ENCODE results near the gene TIFAB. TPM values are rescaled to one million over a fixed set of nuclear protein-coding genes. Genes with fewer than 3 reads are reported as not detected.
"Not testable (repeated sequence)": the region's sequence is repeated elsewhere in the genome, so short reads cannot be mapped to it uniquely, and the experiment has no call there.

The TIFAB gene, protein sequence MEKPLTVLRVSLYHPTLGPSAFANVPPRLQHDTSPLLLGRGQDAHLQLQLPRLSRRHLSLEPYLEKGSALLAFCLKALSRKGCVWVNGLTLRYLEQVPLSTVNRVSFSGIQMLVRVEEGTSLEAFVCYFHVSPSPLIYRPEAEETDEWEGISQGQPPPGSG
- not detected in 2 replicates for total RNA-seq
- long read RNA-seq, result 0 reads

DNA sequence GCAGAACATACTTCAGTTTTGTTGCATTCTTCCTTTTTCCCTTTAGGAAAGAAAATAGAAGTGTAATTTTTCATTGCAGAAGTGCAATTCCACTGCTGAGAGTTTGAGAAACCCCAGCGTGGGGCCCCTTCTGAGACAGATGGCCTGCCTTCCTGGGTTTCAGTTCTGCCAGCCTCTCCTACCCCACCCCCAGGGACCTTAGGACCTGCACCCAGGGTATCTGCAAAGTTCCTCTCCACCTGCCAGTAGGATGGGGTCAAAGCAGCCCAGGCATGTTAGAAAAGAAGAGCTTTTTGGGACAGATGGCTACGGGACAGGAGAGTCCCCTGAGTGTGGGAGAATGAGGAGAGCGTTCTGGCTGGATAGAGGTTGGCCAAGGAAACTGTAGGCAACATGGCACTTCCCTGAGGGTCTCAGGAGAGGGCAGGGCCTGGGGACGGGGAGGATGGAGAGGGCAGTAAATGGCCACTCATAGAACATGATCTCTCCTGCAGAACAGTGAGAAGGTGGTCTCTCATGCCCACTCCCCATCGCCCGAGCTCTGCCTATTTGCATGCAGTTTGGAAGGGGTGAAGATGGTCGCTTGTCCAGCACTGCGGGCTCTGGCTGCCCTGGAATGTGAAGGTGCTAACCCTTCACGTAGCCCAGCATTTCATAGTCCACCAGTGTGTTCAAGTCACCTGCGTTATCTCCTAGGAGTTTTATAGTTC lies at the start of gene TIFAB:
Gene TIFAB, minus strand, starts transcription at position 31 of the 710 bp plus-strand sequence. CDS start 2,412 bp downstream, outside the sequence.
- no peak for DNase-seq (ENCODE audit: low spot score, unreplicated experiment)
- H3K4me1 Mint-ChIP-seq (ENCODE audit: low read depth), result peaks cover 3% of the 10 kb centered on the region
- TF ChIP-seq, protein P1, sequence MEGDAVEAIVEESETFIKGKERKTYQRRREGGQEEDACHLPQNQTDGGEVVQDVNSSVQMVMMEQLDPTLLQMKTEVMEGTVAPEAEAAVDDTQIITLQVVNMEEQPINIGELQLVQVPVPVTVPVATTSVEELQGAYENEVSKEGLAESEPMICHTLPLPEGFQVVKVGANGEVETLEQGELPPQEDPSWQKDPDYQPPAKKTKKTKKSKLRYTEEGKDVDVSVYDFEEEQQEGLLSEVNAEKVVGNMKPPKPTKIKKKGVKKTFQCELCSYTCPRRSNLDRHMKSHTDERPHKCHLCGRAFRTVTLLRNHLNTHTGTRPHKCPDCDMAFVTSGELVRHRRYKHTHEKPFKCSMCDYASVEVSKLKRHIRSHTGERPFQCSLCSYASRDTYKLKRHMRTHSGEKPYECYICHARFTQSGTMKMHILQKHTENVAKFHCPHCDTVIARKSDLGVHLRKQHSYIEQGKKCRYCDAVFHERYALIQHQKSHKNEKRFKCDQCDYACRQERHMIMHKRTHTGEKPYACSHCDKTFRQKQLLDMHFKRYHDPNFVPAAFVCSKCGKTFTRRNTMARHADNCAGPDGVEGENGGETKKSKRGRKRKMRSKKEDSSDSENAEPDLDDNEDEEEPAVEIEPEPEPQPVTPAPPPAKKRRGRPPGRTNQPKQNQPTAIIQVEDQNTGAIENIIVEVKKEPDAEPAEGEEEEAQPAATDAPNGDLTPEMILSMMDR (IDR thresholded peaks at IDR 0.05; ENCODE audit: unreplicated experiment), result no peak
- H3K27ac Mint-ChIP-seq, result no peak within 1 kb of the TSS
- peaks cover 26% of the 10 kb centered on the region for H3K27me3 Mint-ChIP-seq
- H3K36me3 Mint-ChIP-seq (ENCODE audit: insufficient read depth), result no peaks in the 10 kb centered on the region
- H3K9me3 Mint-ChIP-seq (ENCODE audit: low read depth), result no peaks in the 10 kb centered on the region
- H3K4me3 Mint-ChIP-seq (ENCODE audit: low read depth), result no peak within 1 kb of the TSS

DNA sequence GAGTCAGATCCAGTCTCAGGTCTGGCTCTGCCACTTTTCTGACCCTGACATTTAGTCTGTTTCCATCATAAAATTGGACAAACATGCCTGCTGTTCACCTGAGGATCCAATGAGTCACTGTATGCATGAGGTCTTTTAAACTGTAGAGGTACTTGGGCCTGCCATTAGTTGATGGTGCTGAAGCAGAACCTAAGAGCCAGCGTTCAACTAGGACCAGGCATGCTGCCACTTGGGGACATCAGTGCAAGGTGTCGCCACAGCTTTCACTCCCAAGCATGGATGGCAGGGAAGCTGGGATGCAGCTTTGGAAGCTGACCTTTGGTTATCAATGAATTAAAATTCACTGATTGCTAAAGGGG lies 46.5 kb upstream of the TIFAB start:
- H3K4me1 Mint-ChIP-seq (ENCODE audit: low read depth), result peaks cover 5% of the 10 kb centered on the region
- peaks cover 67% of the 10 kb centered on the region for H3K27me3 Mint-ChIP-seq
- TF ChIP-seq, protein P1 (IDR thresholded peaks at IDR 0.05; ENCODE audit: unreplicated experiment), result no peak
- no peak for DNase-seq (ENCODE audit: low spot score, unreplicated experiment)
- no peak overlapping the region for H3K4me3 Mint-ChIP-seq (ENCODE audit: low read depth)
- no peak overlapping the region for H3K27ac Mint-ChIP-seq
- H3K9me3 Mint-ChIP-seq (ENCODE audit: low read depth), result no peaks in the 10 kb centered on the region
- H3K36me3 Mint-ChIP-seq (ENCODE audit: insufficient read depth), result no peaks in the 10 kb centered on the region

DNA sequence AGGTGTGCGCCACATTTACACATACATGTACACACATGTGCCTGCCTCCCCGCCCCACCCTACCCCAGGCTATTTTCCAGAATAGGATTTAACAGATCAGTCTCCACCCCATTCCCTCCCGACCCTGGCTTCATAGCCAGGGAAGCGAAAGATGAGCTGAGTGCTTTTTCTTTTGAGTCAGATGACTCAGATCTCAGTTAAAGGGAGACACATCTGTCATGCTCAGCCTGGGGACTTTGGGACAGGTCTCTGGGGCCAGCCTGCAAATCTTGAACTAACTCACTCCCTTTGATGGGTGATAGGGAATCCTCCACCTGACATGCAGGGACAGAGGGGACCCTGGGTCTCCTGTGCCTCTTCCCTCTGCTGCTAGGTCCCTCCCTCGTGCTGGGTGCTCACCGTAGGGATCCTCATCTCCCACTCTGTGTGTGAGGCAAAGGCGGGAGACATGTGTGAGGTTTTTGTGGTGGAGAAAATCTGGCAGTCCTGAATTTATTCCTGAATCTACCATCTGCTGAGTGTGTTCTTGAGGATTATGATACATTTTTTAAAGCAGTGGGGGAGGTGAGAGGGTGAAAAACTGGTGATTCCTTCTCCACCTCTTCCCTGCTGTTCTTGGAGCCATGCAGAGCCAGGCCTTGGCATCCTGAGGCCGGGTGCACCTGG lies 46.0 kb upstream of the TIFAB start:
- Mint-ChIP-seq H3K4me3 (ENCODE audit: low read depth) (no peak overlapping the region), H3K4me1 (ENCODE audit: low read depth) (peaks cover 5% of the 10 kb centered on the region), H3K9me3 (ENCODE audit: low read depth) (no peaks in the 10 kb centered on the region), H3K27ac (no peak overlapping the region), H3K27me3 (peaks cover 67% of the 10 kb centered on the region), H3K36me3 (ENCODE audit: insufficient read depth) (no peaks in the 10 kb centered on the region)
- no peak for DNase-seq (ENCODE audit: low spot score, unreplicated experiment)
- TF ChIP-seq, protein P1 (IDR thresholded peaks at IDR 0.05; ENCODE audit: unreplicated experiment), result no peak

DNA sequence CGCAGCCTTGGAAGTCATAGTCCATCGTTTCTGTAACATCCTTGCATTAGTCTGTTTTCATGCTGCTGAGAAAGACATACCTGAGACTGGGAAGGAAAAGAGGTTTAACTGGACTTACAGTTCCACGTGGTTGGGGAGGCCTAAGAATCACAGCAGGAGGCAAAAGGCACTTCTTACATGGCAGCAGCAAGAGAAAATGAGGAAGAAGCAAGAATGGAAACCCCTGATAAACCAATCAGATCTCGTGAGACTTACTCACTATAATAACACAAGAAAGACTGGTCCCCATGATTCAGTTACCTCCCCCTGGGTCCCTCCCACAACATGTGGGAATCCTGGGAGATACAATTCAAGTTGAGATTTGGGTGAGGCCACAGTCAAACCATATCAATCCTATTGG lies 43.4 kb upstream of the TIFAB start:
- not testable (repeated sequence) for H3K36me3 Mint-ChIP-seq (ENCODE audit: insufficient read depth); H3K4me1 Mint-ChIP-seq (ENCODE audit: low read depth); DNase-seq (ENCODE audit: low spot score, unreplicated experiment); H3K27ac Mint-ChIP-seq; H3K9me3 Mint-ChIP-seq (ENCODE audit: low read depth); H3K4me3 Mint-ChIP-seq (ENCODE audit: low read depth)
- H3K27me3 Mint-ChIP-seq, result peaks cover 64% of the 10 kb centered on the region

DNA sequence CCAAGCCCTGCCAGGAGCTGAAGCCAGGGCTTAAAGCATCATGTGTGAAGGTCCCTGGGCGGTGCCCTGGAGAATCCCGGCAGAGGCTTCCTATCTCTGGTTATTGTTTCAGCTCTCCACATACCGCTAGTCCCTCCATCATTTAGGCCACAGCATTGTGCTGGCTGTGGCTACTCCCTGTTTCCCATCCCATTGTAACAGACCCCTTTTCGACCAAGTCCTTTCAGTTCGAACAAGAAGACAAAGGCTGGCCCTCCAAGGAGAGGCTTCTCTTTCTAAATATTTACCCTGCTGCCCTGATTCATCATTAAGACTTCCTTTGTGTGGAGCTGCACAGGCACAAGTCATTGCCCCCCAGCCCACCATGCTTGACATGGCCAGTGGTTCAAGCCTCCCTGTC lies 42.0 kb upstream of the TIFAB start:
- Mint-ChIP-seq H3K9me3 (ENCODE audit: low read depth) (no peaks in the 10 kb centered on the region), H3K4me3 (ENCODE audit: low read depth) (no peak overlapping the region), H3K36me3 (ENCODE audit: insufficient read depth) (no peaks in the 10 kb centered on the region), H3K27ac (no peak overlapping the region), H3K27me3 (peaks cover 73% of the 10 kb centered on the region), H3K4me1 (ENCODE audit: low read depth) (peaks cover 18% of the 10 kb centered on the region)
- DNase-seq (ENCODE audit: low spot score, unreplicated experiment), result no peak
- TF ChIP-seq, protein P1 (IDR thresholded peaks at IDR 0.05; ENCODE audit: unreplicated experiment), result no peak
